H1 (cell line): ENCODE measurements around the gene HTR3B. TPM values are rescaled to one million over a fixed set of nuclear protein-coding genes. Genes with fewer than 3 reads are reported as not detected.
"Not testable (repeated sequence)": the region's sequence is repeated elsewhere in the genome, so short reads cannot be mapped to it uniquely, and the experiment has no call there.

Experiments used
- CTCF ChIA-PET: fragments of 300-600 bp; sonication (Branson Sonifier 250); formaldehyde crosslinking; loops from one replicate; lab custom pipeline; 2021; ENCODE audit not compliant: partially characterized antibody; lab: Charles Lee
- POLR2A ChIA-PET: fragments of 300-600 bp; sonication (Branson Sonifier 250); formaldehyde crosslinking; loops from one replicate; lab custom pipeline; 2021; ENCODE audit warnings: inconsistent platforms; ENCODE audit not compliant: partially characterized antibody; lab: Charles Lee
- DNase-seq, 2 experiments: peaks; one replicate each; pipeline versions ENCODE4 v3.0.0 to v3.0.0-alpha.2; 2010 to 2022; ENCODE audit warnings: low spot score in 2 of 2, low read depth in 1 of 2, mixed read lengths in 1 of 2
- FAIRE-seq: peaks from 2 replicates; lab custom pipeline; 2011; peaks lifted over from hg19 to GRCh38; lab: Jason Lieb, UNC
- H2AFZ ChIP-seq: 2 replicates; pipeline ENCODE4 v1.8.1; 2012; ENCODE audit warnings: low read length, inconsistent platforms
- H2AK5ac ChIP-seq: 2 replicates; pipeline ENCODE4 v1.6.1; 2013; ENCODE audit warnings: low read depth, low read length
- H2BK120ac ChIP-seq: replicated peaks from 2 replicates; pipeline ENCODE3; 2013; ENCODE audit warnings: low read depth, low read length, inconsistent platforms
- H2BK12ac ChIP-seq: 2 replicates; pipeline ENCODE4 v1.6.1; 2013; ENCODE audit warnings: low read depth, low read length
- H2BK15ac ChIP-seq: 2 replicates; pipeline ENCODE4 v1.6.1; 2013; ENCODE audit warnings: low read length
- H2BK20ac ChIP-seq: 2 replicates; pipeline ENCODE4 v1.6.1; 2013; ENCODE audit warnings: low read length
- H2BK5ac ChIP-seq: 2 replicates; pipeline ENCODE4 v1.6.1; 2013; ENCODE audit warnings: low read depth, low read length
- H3K14ac ChIP-seq: 2 replicates; pipeline ENCODE4 v1.6.1; 2013; ENCODE audit warnings: inconsistent platforms; ENCODE audit not compliant: insufficient read length
- H3K18ac ChIP-seq: 2 replicates; pipeline ENCODE4 v1.6.1; 2013; ENCODE audit warnings: low read length; ENCODE audit errors: extremely low read depth
- H3K23ac ChIP-seq: 2 replicates; pipeline ENCODE4 v1.6.1; 2013; ENCODE audit warnings: inconsistent platforms; ENCODE audit not compliant: insufficient read length
- H3K23me2 ChIP-seq: 2 replicates; pipeline ENCODE4 v1.6.1; 2013; ENCODE audit warnings: low read depth, low read length
- H3K27ac ChIP-seq: 2 replicates; pipeline ENCODE4 v1.6.1; 2011; ENCODE audit warnings: low read depth, low read length, inconsistent platforms
- H3K27me3 ChIP-seq, 4 experiments: replicated peaks in 1 of 4; 1 replicate in 1 of 4; 2 replicates in 3 of 4; pipeline versions ENCODE4 v1.6.1 to v1.8.1; 2011 to 2013; ENCODE audit warnings: low read length in 3 of 4, mild to moderate bottlenecking in 3 of 4, inconsistent platforms in 2 of 4, mixed read lengths in 2 of 4, moderate library complexity in 1 of 4; ENCODE audit not compliant: control insufficient read depth in 3 of 4, insufficient read depth in 3 of 4; ENCODE audit errors: extremely low read depth in 1 of 4
- H3K36me3 ChIP-seq, 4 experiments: 2 replicates each; pipeline versions ENCODE4 v1.6.1 to v1.8.1; 2011 to 2013; ENCODE audit warnings: mild to moderate bottlenecking in 4 of 4, low read length in 3 of 4, moderate library complexity in 2 of 4, control low read depth in 1 of 4, inconsistent platforms in 1 of 4; ENCODE audit not compliant: insufficient read depth in 4 of 4, control insufficient read depth in 2 of 4
- H3K4ac ChIP-seq: replicated peaks from 2 replicates; pipeline ENCODE3; 2013; ENCODE audit warnings: low read length, low read depth, mixed read lengths, inconsistent platforms; ENCODE audit not compliant: insufficient read length
- H3K4me1 ChIP-seq, 4 experiments: replicated peaks in 1 of 4; 1 replicate in 1 of 4; 2 replicates in 3 of 4; pipeline versions ENCODE4 v1.6.1 to v1.8.1; 2011 to 2013; ENCODE audit warnings: low read length in 3 of 4, inconsistent platforms in 2 of 4, mixed read lengths in 1 of 4; ENCODE audit not compliant: insufficient read depth in 4 of 4, control insufficient read depth in 3 of 4
- H3K4me2 ChIP-seq, 2 experiments: 2 replicates each; pipeline versions ENCODE4 v1.6.1 to v1.8.1; 2011 to 2013; ENCODE audit warnings: low read depth in 2 of 2, low read length in 2 of 2, control low read depth in 1 of 2, inconsistent platforms in 1 of 2, mild to moderate bottlenecking in 1 of 2; ENCODE audit not compliant: insufficient read depth in 1 of 2
- H3K4me3 ChIP-seq, 4 experiments: fragments of 200-600, 300-600 bp in 1 of 4; sonication (generic), shearing (Covaris generic), sonication (Bioruptor Twin) in 1 of 4; 2 replicates each; pipeline versions ENCODE4 v1.5.1 to v1.8.1; 2011 to 2016; ENCODE audit warnings: low read length in 4 of 4, low read depth in 3 of 4, control low read depth in 2 of 4, inconsistent platforms in 2 of 4, mild to moderate bottlenecking in 2 of 4, mixed read lengths in 1 of 4, moderate library complexity in 1 of 4; ENCODE audit not compliant: insufficient read depth in 2 of 4; ENCODE audit errors: extremely low read depth in 1 of 4
- H3K56ac ChIP-seq: replicated peaks from 2 replicates; pipeline ENCODE3; 2013; ENCODE audit warnings: low read depth, mild to moderate bottlenecking, mixed read lengths, low read length, inconsistent platforms; ENCODE audit not compliant: insufficient read length
- H3K79me1 ChIP-seq: 2 replicates; pipeline ENCODE4 v1.6.1; 2013; ENCODE audit warnings: low read depth, low read length, control low read depth
- H3K79me2 ChIP-seq, 2 experiments: 2 replicates each; pipeline versions ENCODE4 v1.6.1 to v1.8.1; 2012 to 2013; ENCODE audit warnings: low read length in 2 of 2, mild to moderate bottlenecking in 2 of 2, inconsistent platforms in 1 of 2; ENCODE audit not compliant: insufficient read depth in 2 of 2, control insufficient read depth in 1 of 2
- H3K9ac ChIP-seq, 4 experiments: replicated peaks in 1 of 4; 1 replicate in 1 of 4; 2 replicates in 3 of 4; pipeline versions ENCODE4 v1.6.1 to v1.8.1; 2011 to 2013; ENCODE audit warnings: low read depth in 3 of 4, low read length in 3 of 4, control low read depth in 2 of 4, mild to moderate bottlenecking in 2 of 4, moderate library complexity in 2 of 4, inconsistent platforms in 1 of 4; ENCODE audit errors: extremely low read depth in 1 of 4
- H3K9me3 ChIP-seq, 2 experiments: 2 replicates each; pipeline versions ENCODE4 v1.6.1 to v1.8.1; 2012 to 2013; ENCODE audit warnings: mild to moderate bottlenecking in 2 of 2, moderate library complexity in 2 of 2, control low read depth in 1 of 2, inconsistent platforms in 1 of 2, low read depth in 1 of 2, low read length in 1 of 2, mixed read lengths in 1 of 2; ENCODE audit not compliant: insufficient read depth in 2 of 2
- H4K20me1 ChIP-seq, 2 experiments: replicated peaks in 1 of 2; 2 replicates each; pipeline versions ENCODE3 to v1.8.1; 2011 to 2013; ENCODE audit warnings: inconsistent platforms in 2 of 2, low read length in 2 of 2, mild to moderate bottlenecking in 1 of 2; ENCODE audit not compliant: insufficient read depth in 2 of 2, control insufficient read depth in 1 of 2
- H4K5ac ChIP-seq: 2 replicates; pipeline ENCODE4 v1.6.1; 2013; ENCODE audit warnings: low read length, low read depth, mixed read lengths, inconsistent platforms; ENCODE audit not compliant: insufficient read length
- H4K8ac ChIP-seq: 2 replicates; pipeline ENCODE4 v1.8.0; 2013; ENCODE audit warnings: mild to moderate bottlenecking, moderate library complexity, low read length, inconsistent platforms; ENCODE audit not compliant: insufficient read depth; ENCODE audit errors: extremely low read depth
- H4K91ac ChIP-seq: replicated peaks from 2 replicates; pipeline ENCODE3; 2013; ENCODE audit warnings: low read length, mixed read lengths, inconsistent platforms; ENCODE audit not compliant: insufficient read length
- WGBS, 2 experiments: shearing (Covaris generic) in 1 of 2; methylation state at CpG; one replicate each; pipeline versions ENCODE4 v1.1.6 to v1.1.7; 2013 to 2015; ENCODE audit warnings: low lambda C conversion rate in 2 of 2, mixed read lengths in 2 of 2, inconsistent platforms in 1 of 2, low coverage in 1 of 2, missing lambda C conversion rate in 1 of 2; ENCODE audit not compliant: insufficient replicate concordance in 2 of 2, insufficient coverage in 1 of 2, insufficient read length in 1 of 2; ENCODE audit errors: extremely low coverage in 1 of 2, missing lambda C conversion rate in 1 of 2; 5-methylcytosine and 5-hydroxymethylcytosine counted together
- polyA plus RNA-seq, 7 experiments: library from polyadenylated mRNA; depleted of rRNA in 3 of 7; stranded (reverse) in 5 of 7; unstranded in 2 of 7; fragments of >200 nt in 5 of 7; fragments of 200-250 nt in 2 of 7; gene quantifications; 1 replicate in 5 of 7; 2 replicates in 1 of 7; 4 replicates in 1 of 7; pipeline versions ENCODE4 v1.2.1 to v1.2.3, GENCODE V29; 2011 to 2013; ENCODE audit warnings: missing spikeins in 2 of 7, mixed read lengths in 2 of 7
- total RNA-seq: library from RNA; stranded (reverse); fragmentation: NEBNext Ultra II Directional; extraction: Animal tissue kit (Norgen Biotek cat#: 25700); gene quantifications from 2 replicates; pipeline ENCODE4 v1.2.1, GENCODE V29; 2021

The HTR3B gene
- total and polyA plus RNA-seq, 2 of the 8 experiments (the other 6 are each of a cell fraction or from before 2014, with no cell fraction given), result not detected

DNA sequence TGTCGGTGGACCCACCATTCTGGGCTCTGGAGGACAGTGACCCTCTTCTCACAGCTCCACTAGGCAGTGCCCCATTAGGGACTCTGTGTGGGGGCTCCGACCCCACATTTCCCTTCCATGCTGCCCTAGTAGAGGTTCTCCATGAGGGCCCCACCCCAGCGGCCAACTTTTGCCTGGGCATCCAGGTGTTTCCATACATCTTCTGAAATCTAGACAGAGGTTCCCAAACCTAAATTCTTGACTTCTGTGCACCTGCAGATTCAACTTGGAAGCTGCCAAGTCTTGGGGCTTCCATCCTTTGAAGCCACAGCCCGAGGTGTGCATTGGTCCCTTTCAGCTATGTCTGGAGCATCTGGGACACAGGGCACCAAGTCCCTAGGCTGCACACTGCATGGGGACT is 25.1 kb upstream of the HTR3B start:
- H3K36me3 ChIP-seq, DNase-seq, H3K4me2 ChIP-seq, H2BK20ac ChIP-seq, H3K56ac ChIP-seq, H3K27me3 ChIP-seq, H3K23ac ChIP-seq, H3K9me3 ChIP-seq, FAIRE-seq, H3K4me1 ChIP-seq, H4K8ac ChIP-seq, H2BK120ac ChIP-seq, H3K79me2 ChIP-seq, H2AK5ac ChIP-seq, H3K79me1 ChIP-seq, H2BK15ac ChIP-seq, H3K4ac ChIP-seq, H2BK5ac ChIP-seq, H3K9ac ChIP-seq, H2BK12ac ChIP-seq, H4K5ac ChIP-seq, H4K20me1 ChIP-seq, POLR2A ChIA-PET, H3K23me2 ChIP-seq, H3K18ac ChIP-seq, H3K14ac ChIP-seq, H4K91ac ChIP-seq, H3K27ac ChIP-seq, H3K4me3 ChIP-seq, H2AFZ ChIP-seq: not testable (repeated sequence)
- CTCF ChIA-PET, result interaction anchor here (1.0 to 1.7 kb wide), 2 partner anchors 17 to 74 kb away, joined by 3 to 8 read pairs; no protein-coding TSS in a partner anchor
- WGBS, 2 experiments, result 83% methylated on average over 4 of the region's 4 CpGs; no CpG with 5 or more reads in 1 of the 2 experiments
